ENCODE measurements around the gene NCAM1.

NCAM1 gene

GRCh38 chr11:113322158-113322557 is 360.9 kb downstream of the NCAM1 start:
- no peaks in the 10 kb centered on the region for H3K27me3 ChIP-seq (ENCODE audit: insufficient read depth, insufficient read length)

GRCh38 chr11:113324250-113324649 is 363.0 kb downstream of the NCAM1 start:
- H3K9ac ChIP-seq (ENCODE audit: insufficient read length, low read depth): no peak overlapping the region
- H3K36me3 ChIP-seq (ENCODE audit: insufficient read depth, insufficient read length, low read length): peaks cover 11% of the 10 kb centered on the region
- no peaks in the 10 kb centered on the region for H3K4me1 ChIP-seq (ENCODE audit: insufficient read depth, insufficient read length)
- H3K9me3 ChIP-seq (ENCODE audit: insufficient read depth, low read length): no peaks in the 10 kb centered on the region; the same call in 1 of the 2 replicates
- no peaks in the 10 kb centered on the region for H3K27me3 ChIP-seq (ENCODE audit: insufficient read depth, insufficient read length)
- no peak overlapping the region for H3K4me3 ChIP-seq (ENCODE audit: insufficient read length, low read depth)
- DNase-seq (ENCODE audit: low read depth, low spot score): no peak
- TF ChIP-seq YY1 (IDR thresholded peaks at IDR 0.05; ENCODE audit: insufficient read depth, insufficient read length) (no peak), SUZ12 (IDR thresholded peaks at IDR 0.05; ENCODE audit: extremely low read depth, insufficient read depth, insufficient read length) (no peak), ZNF274 (IDR thresholded peaks at IDR 0.05; ENCODE audit: low read depth, low read length) (no peak)

More at GRCh38 chr11:113322158-113322557, 360.9 kb downstream of the NCAM1 start:
- Histone ChIP-seq H3K9ac (ENCODE audit: insufficient read length, low read depth) (no peak overlapping the region), H3K4me1 (ENCODE audit: insufficient read depth, insufficient read length) (no peaks in the 10 kb centered on the region), H3K36me3 (ENCODE audit: insufficient read depth, insufficient read length, low read length) (peaks cover 15% of the 10 kb centered on the region), H3K4me3 (ENCODE audit: insufficient read length, low read depth) (no peak overlapping the region), H3K9me3 (ENCODE audit: insufficient read depth, low read length) (no peaks in the 10 kb centered on the region; the same call in 1 of the 2 replicates)
- TF ChIP-seq YY1 (IDR thresholded peaks at IDR 0.05; ENCODE audit: insufficient read depth, insufficient read length) (no peak), ZNF274 (IDR thresholded peaks at IDR 0.05; ENCODE audit: low read depth, low read length) (no peak), SUZ12 (IDR thresholded peaks at IDR 0.05; ENCODE audit: extremely low read depth, insufficient read depth, insufficient read length) (no peak)
- DNase-seq (ENCODE audit: low read depth, low spot score): no peak
